Inferior parietal cortex (tissue), 1 donor: ENCODE data around the gene RGS11.
"Not testable (repeated sequence)": the region's sequence is repeated elsewhere in the genome, so short reads cannot be mapped to it uniquely, and the experiment has no call there.

Experiments used
- DNase-seq: peaks from one replicate; pipeline ENCODE4 v3.0.0-alpha.2; 2016; ENCODE audit errors: extremely low spot score

Gene RGS11

DNA sequence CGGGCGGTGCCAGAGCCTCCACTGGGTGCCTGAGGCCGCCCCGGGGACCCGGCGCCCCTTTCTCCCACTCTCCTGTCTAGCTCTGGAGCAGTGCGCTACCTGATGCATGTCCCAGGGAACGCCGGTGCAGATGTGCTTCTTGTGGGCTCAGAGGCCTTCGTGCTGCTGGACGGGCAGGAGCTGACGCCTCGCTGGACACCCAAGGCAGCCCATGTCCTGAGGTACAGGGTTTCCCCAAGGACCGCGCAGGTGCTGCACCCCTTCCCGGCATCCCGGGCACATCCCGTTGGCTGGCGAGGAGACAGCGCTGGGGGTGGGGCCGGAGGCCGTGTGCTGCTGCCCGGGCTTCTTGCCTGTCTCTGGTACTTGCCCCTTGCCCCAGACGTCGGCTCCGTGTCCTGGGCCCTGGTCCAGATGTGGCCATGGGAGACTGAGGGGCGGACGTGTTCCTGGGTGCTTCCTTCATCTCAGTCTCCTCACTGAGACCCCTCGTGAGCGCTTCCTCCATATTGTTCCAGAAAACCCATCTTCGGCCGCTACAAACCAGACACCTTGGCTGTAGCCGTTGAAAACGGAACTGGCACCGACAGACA lies 12.5 kb downstream of the RGS11 start:
- no peak for DNase-seq

DNA sequence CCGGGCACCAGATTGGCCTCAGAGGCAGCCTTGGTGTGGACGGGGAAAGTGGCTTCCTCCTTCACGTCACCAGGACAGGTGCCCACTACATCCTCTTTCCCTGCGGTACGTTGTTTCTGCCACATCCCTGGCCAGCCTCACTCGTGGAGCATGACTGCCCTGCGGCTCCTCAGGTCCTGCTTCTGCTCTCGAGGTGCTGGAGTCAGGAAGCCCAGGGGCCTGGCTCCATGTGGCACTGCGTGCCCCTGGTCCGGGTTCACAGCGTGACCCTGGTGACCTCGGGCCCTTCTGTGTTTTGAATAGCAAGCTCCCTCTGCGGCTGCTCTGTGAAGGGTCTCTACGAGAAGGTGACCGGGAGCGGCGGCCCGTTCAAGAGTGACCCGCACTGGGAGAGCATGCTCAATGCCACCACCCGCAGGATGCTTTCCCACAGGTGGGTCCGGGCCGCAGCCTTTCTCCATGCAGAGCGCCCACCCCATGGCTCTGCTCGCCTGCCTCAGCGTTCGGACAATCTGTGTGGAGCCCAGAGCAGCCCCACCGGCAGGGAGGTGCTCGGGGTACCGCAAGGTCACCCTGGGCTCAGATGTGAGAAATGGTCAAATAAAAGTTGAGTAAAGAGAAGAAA lies 13.5 kb downstream of the RGS11 start:
- DNase-seq, result no peak

DNA sequence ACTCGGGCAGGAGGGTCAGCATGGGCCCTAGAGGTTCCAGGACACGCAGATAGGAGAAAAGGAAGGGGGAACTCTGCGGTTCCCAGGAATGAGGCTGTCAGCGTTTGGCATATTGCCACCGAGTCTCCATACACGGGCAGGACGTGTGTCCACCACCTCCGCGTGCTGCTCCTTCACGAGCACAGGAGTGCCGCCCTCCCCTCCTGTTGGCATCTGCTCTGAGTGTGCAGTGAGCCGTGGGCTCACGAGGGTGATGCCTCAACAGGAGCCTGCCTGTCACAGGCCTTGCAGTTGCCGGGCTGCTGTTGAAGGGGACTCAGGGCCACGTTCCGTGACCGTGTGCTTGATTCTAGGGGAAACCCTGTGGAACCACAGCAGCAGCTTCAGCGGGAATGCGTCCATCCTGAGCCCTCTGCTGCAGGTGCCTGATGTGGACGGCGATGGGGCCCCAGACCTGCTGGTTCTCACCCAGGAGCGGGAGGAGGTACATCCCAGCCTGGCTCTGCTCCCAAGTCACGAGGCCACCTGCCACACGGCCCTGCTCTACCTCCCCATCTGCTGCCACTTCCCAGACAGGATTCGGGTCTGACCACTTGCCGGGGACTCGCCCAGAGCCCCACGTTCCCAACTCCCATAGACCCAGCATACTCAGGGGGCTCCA lies 14.6 kb downstream of the RGS11 start:
- DNase-seq, result no peak

DNA sequence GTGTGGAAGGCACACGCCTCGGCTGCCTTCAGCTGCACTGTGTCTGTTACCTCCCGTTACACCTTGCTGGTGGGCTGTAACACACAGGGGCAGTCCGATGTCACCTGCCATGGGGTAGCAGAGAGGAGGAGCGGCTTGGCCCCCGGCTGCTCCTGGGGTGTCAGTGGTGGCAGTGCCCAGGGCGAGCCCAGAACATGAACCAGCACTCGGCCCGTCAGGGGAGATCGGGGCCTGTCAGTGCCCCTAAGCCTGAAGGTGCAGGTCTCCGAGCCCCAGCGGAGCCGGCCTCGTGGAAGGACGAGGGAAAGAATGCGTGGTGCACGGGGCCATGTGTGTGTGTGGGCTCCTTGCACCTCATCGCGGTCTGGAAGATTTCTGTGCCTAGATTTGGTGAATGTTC lies 15.4 kb downstream of the RGS11 start:
- no peak for DNase-seq

DNA sequence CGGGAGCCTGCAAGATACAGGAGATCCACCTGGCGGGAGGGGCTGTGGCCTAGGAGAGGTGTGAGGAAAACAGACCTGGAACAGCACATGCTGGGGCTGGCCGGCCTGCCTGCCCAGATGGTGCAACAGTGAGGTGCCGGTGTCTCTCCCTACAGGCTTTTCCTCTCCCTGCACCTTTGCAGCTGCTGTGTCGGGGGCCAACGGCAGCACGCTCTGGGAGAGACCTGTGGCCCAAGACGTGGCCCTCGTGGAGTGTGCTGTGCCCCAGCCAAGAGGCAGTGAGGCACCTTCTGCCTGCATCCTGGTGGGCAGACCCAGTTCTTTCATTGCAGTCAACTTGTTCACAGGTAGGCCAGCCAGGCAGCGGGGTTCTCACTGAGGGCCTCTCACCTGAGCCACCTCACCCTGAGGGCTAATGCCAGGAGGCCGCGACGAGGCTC lies 15.9 kb downstream of the RGS11 start:
- no peak for DNase-seq

DNA sequence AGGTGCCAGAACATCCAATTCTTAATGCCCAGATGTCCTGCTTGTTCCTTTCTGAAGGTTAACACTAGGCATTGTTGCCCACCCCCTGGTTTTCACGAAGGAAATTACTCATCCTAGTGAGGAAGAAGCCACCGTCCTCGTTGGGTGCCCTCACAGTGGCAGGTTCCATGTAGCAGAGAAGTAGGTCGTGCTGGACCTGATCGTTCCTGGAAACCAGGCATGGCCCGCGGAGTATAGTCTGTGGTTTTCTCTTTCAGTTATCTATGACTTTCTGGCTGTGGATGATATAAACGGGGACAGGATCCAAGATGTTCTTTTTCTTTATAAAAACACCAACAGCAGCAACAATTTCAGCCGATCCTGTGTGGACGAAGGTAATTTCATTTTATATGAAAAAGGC lies 16.5 kb downstream of the RGS11 start:
- DNase-seq, result no peak

DNA sequence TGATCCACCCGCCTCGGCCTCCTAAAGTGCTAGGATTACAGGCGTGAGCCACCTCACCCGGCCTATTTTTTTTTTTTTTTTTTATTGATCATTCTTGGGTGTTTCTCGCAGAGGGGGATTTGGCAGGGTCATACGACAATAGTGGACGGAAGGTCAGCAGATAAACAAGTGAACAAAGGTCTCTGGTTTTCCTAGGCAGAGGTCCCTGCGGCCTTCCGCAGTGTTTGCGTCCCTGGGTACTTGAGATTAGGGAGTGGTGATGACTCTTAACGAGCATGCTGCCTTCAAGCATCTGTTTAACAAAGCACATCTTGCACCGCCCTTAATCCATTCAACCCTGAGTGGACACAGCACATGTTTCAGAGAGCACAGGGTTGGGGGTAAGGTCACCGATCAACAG lies 17.7 kb downstream of the RGS11 start:
- DNase-seq, result not testable (repeated sequence)

DNA sequence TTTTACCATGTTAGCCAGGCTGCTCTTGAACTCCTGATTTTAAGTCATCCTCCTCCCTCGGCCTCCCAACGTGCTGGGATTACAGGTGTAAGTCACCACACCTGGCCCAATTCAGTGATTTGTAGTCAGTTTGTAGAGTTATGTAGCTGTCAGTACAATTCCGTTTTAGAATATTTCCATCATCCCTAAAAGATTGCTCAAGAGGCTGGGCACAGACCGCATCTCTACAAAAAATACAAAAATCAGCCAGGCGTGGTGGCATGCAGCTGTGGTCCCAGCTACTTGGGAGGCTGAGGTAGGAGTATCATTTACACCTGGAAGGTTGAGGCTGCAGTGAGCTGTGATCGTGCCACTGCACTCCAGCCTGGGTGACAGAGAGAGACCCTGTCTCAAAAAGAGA lies 20.6 kb downstream of the RGS11 start:
- no peak for DNase-seq

DNA sequence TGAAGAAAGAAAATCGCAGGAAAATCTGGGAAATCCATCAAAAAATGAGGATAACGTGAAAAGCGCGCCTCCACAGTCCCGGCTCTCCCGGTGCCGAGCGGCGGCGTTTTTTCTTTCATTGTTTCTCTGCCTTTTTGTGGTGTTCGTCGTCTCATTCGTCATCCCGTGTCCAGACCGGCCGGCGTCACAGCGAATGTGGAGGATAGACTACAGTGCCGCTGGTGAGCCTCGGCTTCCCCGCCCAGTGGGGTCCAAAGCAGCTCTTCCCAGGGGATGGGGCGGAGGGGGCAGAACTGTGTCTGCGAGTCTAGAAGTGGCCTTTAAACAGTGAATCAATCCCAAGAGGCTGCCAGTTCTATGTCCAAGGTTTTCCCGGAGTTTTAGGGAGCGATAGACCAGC lies 21.3 kb downstream of the RGS11 start:
- no peak for DNase-seq

DNA sequence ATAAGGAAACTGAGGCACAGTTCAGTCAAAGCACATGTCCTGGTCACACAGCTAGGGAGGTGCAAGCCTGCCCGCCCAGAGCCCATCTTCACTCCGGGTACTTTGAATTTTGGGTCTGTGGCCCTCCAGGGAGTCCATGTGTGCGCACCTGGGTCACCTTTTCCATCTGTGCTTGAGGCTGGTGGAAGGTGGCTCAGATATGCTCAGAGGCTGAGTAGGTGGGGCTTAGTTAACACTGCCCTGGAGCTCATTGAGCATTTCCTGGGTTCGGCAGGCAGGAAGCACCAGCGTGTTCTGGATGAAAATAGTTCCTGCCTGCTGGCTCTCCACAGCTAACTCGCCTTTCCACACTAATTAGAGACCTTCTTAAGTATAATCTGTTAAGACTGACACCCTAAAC lies 21.9 kb downstream of the RGS11 start:
- no peak for DNase-seq

DNA sequence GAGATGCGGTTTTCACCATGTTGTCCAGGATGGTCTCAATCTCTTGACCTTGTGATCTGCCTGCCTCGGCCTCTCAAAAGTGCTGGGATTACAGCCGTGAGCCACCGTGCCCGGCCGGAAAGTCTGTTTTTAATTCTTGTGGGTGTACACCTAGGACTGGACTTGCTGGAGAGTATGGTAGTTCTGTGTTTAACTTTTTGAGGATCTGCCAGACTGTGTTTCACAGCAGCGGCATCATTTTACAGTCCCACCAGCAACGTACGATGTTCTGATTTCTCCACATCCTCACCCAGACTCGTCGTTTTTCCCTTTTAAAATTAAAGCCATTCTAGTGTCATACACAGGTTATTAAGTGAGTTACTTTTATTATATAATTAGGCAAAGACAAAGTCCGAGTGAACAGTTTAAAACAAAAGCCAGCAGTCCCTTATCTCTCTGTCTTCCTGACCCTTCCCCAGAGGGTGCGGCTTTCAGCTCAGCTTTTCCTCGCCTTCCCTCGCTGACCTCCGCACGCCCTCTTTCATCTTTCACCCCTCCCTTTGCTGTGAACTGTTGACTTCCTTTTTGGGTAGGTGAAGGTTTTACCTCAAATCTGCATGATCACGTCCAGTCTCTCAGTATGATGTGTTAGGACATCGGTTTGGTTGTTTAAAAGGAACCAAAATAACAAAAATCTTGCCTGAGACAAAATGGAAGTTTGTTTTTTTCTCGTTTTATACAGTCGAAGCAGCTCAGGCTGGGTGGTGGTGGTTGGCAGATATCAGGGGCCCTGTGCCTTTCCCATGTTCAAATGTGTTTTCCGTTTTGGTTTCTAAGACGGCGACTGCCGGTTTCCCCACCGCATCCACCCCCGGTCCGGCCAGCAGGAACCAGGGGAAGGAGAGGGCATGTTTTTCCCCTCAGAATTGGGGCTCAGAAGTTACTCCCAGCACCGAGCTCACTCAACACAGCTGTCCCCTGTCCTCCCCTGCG lies 23.1 kb downstream of the RGS11 start:
- DNase-seq, result no peak

DNA sequence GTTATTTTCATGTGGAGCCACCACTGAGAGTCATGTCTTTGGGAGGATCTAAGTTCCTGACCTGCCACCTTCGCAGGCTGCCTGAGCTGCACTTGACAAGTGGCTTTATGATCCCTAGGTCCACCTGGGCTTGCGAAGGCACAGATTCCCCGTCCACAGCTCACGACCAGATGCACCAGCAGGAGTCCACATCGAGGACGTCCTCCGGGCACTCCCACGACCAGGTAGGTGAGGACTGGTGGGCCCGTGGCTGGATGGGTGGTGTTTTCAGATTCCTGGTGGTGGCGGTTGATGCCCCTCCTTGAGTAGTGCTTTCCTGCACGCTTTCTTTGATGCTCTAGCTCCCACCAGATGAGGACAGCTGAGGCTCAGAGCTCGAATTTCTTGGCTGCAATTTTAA lies 26.3 kb downstream of the RGS11 start:
- DNase-seq, result no peak

DNA sequence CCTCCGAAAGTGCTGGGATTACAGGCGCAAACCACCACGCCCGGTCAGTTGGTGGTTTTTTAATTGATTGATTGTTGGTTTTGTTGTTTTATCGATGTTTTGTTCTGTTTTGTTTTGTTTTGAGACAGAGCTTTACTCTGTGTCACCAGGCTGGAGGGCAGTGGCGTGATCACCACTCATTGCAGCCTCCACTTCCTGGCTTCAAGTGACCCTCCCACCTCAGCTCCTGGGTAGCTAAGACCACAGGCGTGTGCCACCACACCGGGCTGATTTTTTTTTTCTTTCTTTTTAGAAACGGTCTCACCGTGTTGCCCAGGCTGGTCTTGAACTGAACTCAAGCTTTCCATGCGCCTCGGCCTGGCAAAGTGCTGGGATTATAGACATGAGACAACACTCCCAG lies 28.7 kb downstream of the RGS11 start:
- DNase-seq, result no peak

DNA sequence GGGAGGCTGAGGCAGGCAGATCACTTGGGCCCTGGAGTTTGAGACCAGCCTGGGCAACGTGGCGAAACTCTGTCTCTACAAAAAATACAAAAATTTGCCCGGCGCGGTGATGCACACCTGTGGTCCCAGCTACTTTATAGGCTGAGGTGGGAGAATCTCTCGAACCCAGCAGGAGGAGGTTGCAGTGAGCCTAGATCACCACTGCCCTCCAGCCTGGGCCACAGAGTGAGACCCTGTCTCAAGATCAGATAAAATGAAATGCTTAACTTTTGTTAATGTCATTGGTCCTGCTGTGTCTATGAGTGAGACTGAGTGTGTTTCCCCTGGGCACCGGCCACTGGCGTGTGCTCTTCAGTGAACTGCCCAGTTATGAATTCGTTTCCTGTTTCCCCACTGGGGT lies 30.6 kb downstream of the RGS11 start:
- no peak for DNase-seq

DNA sequence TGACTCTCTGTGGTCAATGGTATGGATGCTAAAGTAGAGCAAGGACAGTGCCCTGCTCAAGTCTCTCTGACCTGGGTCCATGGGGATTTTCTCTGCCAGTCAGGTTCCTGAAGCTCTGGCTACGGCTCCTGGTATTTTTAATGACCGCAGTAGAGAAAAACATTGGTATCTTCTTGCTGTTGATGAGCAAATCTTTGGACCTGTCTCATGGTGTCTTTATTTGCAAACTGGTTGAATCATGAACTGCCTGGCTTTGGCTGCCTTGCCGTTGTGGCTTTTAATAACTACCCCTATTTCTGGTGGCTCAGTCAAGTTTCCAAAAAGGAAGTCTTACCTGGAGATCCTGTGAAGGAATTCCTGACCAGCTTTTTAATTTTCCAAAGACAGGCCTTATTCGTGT lies 32.4 kb downstream of the RGS11 start:
- DNase-seq, result no peak

DNA sequence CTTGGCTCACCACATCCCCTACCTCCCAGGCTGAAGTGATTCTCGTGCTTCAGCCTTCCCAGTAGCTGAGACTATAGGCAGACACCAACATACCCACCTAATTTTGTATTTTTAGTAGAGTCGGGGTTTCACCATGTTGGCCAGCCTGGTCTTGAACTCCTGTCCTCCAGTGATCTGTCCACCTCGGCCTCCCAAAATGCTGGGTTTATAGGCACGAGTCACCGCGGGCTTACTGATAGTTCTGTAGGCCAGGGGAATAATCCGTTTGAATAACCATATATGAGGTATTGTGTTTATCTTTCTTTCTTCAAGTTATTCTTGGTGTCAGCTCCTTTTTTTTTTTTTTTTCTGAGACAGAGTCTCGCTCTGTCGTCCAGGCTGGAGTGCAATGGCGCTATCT lies 33.5 kb downstream of the RGS11 start:
- no peak for DNase-seq

DNA sequence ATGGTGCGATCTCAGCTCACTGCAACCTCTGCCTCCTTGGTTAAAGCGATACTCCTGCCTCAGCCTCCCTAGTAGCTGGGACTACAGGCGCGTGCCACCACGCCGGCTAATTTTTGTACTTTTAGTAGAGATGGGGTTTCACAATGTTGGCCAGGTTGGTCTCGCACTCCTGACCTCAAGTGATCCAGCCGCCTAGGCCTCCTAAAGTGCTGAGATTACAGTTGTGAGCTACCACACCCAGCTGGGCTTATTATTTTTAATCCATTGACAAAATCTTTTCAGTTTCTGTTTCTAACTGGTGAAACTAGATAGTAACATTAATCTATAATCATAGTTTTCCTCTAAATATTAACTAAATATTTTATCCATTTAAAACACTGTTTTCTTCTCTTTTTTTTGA lies 35.2 kb downstream of the RGS11 start:
- no peak for DNase-seq

DNA sequence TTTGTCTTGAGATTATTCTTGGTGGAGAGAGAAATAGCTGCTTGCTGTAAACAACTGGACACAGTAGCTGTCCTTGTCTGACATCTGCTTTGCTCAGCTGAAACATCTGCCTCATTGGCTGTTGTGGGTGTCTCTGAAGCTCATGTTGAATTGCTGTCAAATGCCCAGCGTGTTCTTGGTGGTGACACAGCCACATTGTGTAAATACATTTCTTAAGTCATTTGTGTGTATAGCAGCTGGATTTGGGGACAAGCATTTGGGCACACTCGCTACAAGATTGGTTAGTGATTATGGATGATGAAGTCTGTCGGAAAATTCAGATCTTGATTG lies 35.8 kb downstream of the RGS11 start:
- peak; percentile 33 for DNase-seq

DNA sequence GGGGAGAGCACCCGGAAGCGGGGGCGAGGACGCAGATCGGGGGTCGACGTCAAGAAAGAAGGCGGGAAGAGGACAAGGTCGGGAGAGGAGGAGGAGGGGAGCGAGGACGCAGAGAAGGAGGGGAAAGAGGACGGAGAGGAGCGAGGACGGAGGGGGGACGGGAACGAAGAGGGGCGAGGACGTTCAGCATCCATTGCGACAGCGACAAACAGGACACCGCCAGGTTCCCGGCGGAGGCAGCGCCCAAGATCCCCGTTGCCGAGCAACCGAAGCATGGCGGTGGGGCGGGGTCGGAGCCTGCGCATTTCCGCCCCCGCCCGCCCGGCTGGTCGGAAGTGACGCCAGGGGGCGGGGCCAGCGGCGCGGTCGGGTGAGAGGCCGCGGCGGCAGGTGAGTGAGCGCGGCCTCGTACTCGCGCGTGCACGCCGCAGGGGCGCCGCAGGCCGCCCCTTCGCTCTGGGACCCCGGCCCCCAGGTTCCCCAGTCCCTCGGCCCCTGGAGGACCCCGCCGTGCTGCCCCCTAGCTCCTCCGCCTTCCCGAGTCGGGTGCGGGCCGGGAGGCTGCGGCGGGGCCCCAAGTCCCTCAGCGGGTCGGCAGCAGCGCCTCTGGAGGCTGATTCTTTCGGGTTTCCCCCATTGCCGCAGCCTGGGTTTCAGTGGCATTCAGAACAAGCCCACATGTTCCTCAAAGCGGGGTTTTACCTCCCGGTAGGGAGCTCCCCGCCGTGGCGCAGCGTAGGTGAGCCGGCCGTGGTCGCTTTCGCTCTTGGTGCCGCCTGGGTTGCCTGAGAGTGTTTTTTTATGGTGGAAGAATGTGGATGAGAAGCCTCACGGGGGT lies 41.1 kb downstream of the RGS11 start, which contains the start of gene FAM234A:
Gene FAM234A (plus strand): TSS at position 354 of the 838 bp plus-strand sequence. CDS start 19,593 bp downstream, outside the sequence.
- DNase-seq, result peak; percentile 96

DNA sequence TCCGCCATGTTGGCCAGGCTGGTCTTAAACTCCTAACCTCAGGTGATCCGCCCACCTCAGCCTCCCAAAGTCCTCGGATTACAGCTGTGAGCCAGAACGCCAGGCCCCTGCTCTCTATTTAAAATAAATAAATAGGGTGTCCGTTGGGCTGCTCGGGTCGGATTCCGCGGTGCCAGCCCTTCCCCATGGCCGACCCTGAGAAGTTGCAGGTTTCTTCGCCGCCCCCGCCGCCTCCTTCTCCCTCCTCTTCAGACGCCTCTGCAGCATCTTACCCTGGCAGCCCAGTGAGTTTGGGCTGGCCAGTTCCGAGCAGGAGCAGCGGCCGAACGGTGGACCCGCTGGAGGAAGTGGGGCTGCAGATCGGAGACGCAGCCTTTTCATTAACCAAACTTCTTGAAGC lies 44.8 kb downstream of the RGS11 start:
- no peak for DNase-seq

DNA sequence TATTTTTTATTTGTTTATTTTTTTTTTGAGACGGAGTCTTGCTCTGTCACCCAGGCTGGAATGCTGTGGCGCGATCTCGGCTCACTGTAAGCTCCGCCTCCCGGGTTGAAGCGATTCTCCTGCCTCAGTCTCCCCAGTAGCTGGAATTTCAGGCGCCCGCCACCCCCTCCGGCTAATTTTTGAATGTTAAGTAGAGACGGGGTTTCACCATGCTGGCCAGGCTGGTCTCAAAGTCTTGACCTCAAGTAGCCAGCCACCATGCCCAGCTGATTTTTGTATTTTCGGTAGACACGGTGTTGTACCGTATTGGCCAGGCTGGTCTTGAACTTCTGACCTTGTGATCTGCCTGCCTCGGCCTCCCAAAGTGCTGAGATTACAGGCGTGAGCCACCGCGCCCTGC lies 45.4 kb downstream of the RGS11 start:
- not testable (repeated sequence) for DNase-seq
